MM.1S (cell line): ENCODE results near the gene EPHX1.

Experiments
- DNase-seq: peaks from one replicate; pipeline ENCODE4 v3.0.0-alpha.2; 2015
- H2AFZ ChIP-seq: fragments of 300-600 bp; sonication (generic); 2 replicates; pipeline ENCODE4 v1.6.0; 2016; ENCODE audit warnings: antibody characterized with exemption, low read length
- H3F3A ChIP-seq: fragments of 300-600 bp; sonication (generic); 2 replicates; pipeline ENCODE4 v1.6.1; 2016; ENCODE audit warnings: mild to moderate bottlenecking, antibody characterized with exemption, low read length, moderate library complexity, mixed read lengths; ENCODE audit not compliant: insufficient read depth
- H3K27ac ChIP-seq: fragments of 300-600 bp; sonication (generic); 2 replicates; pipeline ENCODE4 v1.5.1; 2016; ENCODE audit warnings: mild to moderate bottlenecking, low read length
- H3K27me3 ChIP-seq: fragments of 300-600 bp; sonication (generic); replicated peaks from 2 replicates; pipeline ENCODE4 v1.6.0; 2016; ENCODE audit warnings: low read length; ENCODE audit not compliant: insufficient read depth
- H3K36me3 ChIP-seq: fragments of 300-600 bp; sonication (generic); replicated peaks from 2 replicates; pipeline ENCODE4 v1.6.1; 2016; ENCODE audit warnings: mild to moderate bottlenecking, low read length, mixed read lengths; ENCODE audit not compliant: insufficient read depth
- H3K4me1 ChIP-seq: fragments of 300-600 bp; sonication (generic); 2 replicates; pipeline ENCODE4 v1.6.1; 2016; ENCODE audit warnings: low read length, mixed read lengths
- H3K4me2 ChIP-seq: fragments of 300-600 bp; sonication (generic); 2 replicates; pipeline ENCODE4 v1.6.0; 2016; ENCODE audit warnings: low read depth, low read length
- H3K4me3 ChIP-seq: fragments of 300-600 bp; sonication (generic); 2 replicates; pipeline ENCODE4 v1.5.1; 2016; ENCODE audit warnings: low read length, mixed read lengths
- H3K79me2 ChIP-seq: fragments of 300-600 bp; sonication (generic); 2 replicates; pipeline ENCODE4 v1.6.1; 2016; ENCODE audit warnings: mixed run types, low read length, mixed read lengths
- H3K9ac ChIP-seq: fragments of 300-600 bp; sonication (generic); 2 replicates; pipeline ENCODE4 v1.6.1; 2016; ENCODE audit warnings: low read length, mixed read lengths
- H3K9me2 ChIP-seq: fragments of 300-600 bp; sonication (generic); replicated peaks from 2 replicates; pipeline ENCODE4 v1.6.1; 2016; ENCODE audit warnings: mild to moderate bottlenecking, low read length, mixed read lengths; ENCODE audit not compliant: insufficient read depth
- H3K9me3 ChIP-seq: fragments of 300-600 bp; sonication (generic); replicated peaks from 2 replicates; pipeline ENCODE4 v1.6.1; 2016; ENCODE audit warnings: mild to moderate bottlenecking, low read length, mixed read lengths; ENCODE audit not compliant: insufficient read depth
- H4K20me1 ChIP-seq: fragments of 300-600 bp; sonication (generic); 2 replicates; pipeline ENCODE4 v1.6.1; 2016; ENCODE audit warnings: mild to moderate bottlenecking, low read length, moderate library complexity, mixed read lengths; ENCODE audit not compliant: insufficient read depth
- EZH2 ChIP-seq: fragments of 300-600 bp; sonication (generic); optimal IDR thresholded peaks from 2 replicates; pipeline ENCODE3; 2017; ENCODE audit warnings: low read depth, mild to moderate bottlenecking, antibody characterized with exemption, low read length, mixed read lengths
- EZH2phosphoT487 ChIP-seq: fragments of 300-600 bp; sonication (generic); IDR thresholded peaks from 2 replicates; pipeline ENCODE4 v1.6.1; 2018; ENCODE audit warnings: antibody characterized with exemption, low read length
- TF ChIP-seq, protein P1 (sequence below): fragments of 300-600 bp; sonication (generic); IDR thresholded peaks from 2 replicates; pipeline ENCODE4 v1.5.1; 2016; ENCODE audit warnings: antibody characterized with exemption, low read length, mixed read lengths

Gene EPHX1

DNA sequence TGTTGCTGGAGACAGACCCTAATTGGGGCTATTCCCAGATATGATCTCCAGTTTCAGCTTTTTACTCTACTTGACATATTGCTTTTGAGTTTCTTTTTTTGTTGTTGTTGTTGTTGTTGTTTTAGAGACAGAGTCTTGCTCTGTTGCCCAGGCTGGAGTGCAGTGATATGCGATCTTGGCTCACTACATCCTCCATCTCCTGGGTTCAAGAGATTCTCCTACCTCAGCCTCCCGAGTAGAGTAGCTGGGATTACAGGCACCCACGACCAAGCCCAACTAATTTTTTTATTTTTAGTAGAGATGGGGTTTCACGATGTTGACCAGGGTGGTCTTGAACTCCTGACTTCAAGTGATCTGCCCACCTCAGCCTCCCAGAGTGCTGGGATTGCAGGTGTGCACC, 33.6 kb upstream of the EPHX1 start:
- H3K36me3 ChIP-seq, result no peaks in the 10 kb centered on the region; the same call in 1 of the 2 replicates
- H2AFZ ChIP-seq, result no peak overlapping the region
- H3K27me3 ChIP-seq, result no peaks in the 10 kb centered on the region
- no peak overlapping the region for H3K4me3 ChIP-seq
- no peaks in the 10 kb centered on the region for H3K9me3 ChIP-seq
- DNase-seq, result no peak
- TF ChIP-seq EZH2, result no peak
- TF ChIP-seq EZH2phosphoT487, result no peak
- TF ChIP-seq, protein P1, sequence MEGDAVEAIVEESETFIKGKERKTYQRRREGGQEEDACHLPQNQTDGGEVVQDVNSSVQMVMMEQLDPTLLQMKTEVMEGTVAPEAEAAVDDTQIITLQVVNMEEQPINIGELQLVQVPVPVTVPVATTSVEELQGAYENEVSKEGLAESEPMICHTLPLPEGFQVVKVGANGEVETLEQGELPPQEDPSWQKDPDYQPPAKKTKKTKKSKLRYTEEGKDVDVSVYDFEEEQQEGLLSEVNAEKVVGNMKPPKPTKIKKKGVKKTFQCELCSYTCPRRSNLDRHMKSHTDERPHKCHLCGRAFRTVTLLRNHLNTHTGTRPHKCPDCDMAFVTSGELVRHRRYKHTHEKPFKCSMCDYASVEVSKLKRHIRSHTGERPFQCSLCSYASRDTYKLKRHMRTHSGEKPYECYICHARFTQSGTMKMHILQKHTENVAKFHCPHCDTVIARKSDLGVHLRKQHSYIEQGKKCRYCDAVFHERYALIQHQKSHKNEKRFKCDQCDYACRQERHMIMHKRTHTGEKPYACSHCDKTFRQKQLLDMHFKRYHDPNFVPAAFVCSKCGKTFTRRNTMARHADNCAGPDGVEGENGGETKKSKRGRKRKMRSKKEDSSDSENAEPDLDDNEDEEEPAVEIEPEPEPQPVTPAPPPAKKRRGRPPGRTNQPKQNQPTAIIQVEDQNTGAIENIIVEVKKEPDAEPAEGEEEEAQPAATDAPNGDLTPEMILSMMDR, result no peak
- no peaks in the 10 kb centered on the region for H3K9me2 ChIP-seq
- no peak overlapping the region; the same call in 1 of the 2 replicates for H3K4me2 ChIP-seq
- peaks cover 10% of the 10 kb centered on the region for H3F3A ChIP-seq
- peaks cover 10% of the 10 kb centered on the region for H4K20me1 ChIP-seq
- H3K79me2 ChIP-seq, result peaks cover 40% of the 10 kb centered on the region
- no peak overlapping the region for H3K9ac ChIP-seq
- no peak overlapping the region for H3K27ac ChIP-seq
- peaks cover 7% of the 10 kb centered on the region; the same call in 1 of the 2 replicates for H3K4me1 ChIP-seq

DNA sequence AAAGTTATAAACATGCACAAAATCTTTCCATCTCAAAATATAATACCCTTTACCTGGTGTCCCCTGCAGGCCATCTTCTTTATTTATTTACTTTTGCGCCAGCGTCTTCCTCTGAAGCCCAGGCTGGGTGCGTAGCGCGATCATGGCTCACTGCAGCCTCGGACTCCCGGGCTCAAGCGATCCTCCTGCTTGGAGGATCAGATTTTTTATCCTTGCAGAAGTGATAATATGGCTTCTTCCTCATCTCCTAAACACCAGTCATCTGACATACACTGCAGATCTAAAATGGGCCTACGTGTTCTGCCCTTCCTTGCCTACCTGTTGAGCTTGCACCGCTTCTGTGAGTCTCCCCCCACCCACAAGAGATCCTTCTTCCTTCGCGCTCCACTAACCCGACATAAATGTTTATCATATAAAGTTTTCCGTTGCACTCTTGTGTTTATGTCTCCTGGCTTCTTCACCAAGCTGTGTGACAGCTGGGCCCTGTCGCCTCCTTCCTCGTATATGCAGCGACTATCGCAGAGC, 32.8 kb upstream of the EPHX1 start:
- H3K36me3 ChIP-seq, result no peaks in the 10 kb centered on the region; the same call in 1 of the 2 replicates
- no peaks in the 10 kb centered on the region for H3K9me2 ChIP-seq
- no peak for DNase-seq
- H3K9ac ChIP-seq, result peak overlapping the region; percentile 26; the same call in 1 of the 2 replicates
- peak overlapping the region; percentile 71 for H2AFZ ChIP-seq
- peak overlapping the region; percentile 66 for H3K4me2 ChIP-seq
- peaks cover 7% of the 10 kb centered on the region; the same call in 1 of the 2 replicates for H3K4me1 ChIP-seq
- H3K79me2 ChIP-seq, result peaks cover 48% of the 10 kb centered on the region
- peak overlapping the region; percentile 87; the same call in 1 of the 2 replicates for H3K27ac ChIP-seq
- TF ChIP-seq, protein P1, result no peak
- TF ChIP-seq EZH2phosphoT487, result no peak
- TF ChIP-seq EZH2, result no peak
- peak overlapping the region; percentile 90 for H3K4me3 ChIP-seq
- no peaks in the 10 kb centered on the region for H3K9me3 ChIP-seq
- peaks cover 15% of the 10 kb centered on the region for H4K20me1 ChIP-seq
- peaks cover 10% of the 10 kb centered on the region for H3F3A ChIP-seq
- H3K27me3 ChIP-seq, result no peaks in the 10 kb centered on the region

DNA sequence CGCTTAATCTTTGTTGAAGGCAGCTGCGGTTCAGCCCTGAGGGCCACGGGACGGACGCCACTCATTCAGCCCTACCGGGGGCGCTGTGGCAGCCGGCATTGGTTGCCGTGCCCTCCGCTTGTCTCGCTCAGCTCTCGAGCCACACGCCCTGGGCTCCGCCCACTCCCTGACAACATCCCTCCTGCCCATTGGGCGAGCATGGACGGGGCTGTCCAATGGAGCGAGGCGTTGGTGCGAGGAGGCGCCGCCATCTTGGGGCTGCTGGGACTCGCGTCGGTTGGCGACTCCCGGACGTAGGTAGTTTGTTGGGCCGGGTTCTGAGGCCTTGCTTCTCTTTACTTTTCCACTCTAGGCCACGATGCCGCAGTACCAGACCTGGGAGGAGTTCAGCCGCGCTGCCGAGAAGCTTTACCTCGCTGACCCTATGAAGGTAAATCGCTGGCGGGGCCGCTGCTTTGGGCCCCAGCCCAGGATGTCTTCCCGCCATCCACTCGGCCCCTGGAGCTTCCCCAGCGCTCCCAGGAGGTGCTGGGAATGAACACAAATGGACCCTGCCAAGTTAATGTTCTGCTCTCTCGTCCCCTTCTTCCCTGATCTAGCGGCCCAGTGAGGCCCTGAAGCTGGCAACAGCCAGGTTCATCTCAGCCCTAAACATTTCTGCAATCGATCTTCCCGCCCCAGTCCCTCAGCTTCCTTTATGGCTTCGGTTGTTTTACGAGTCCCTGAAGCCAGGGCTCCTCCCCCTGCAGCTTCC, 32.2 kb upstream of the EPHX1 start, which contains the start of gene SRP9:
TSS of gene SRP9 (plus strand) at position 244 of the 754 bp plus-strand sequence. CDS start at position 359, 115 bp downstream.
- Histone ChIP-seq H3K4me3 (peak within 1 kb of the TSS; percentile 90), H3K9me3 (no peaks in the 10 kb centered on the region), H3K4me1 (peaks cover 7% of the 10 kb centered on the region; the same call in 1 of the 2 replicates), H3K27ac (peak within 1 kb of the TSS; percentile 87), H3K4me2 (peak within 1 kb of the TSS; percentile 66), H3K79me2 (peaks cover 55% of the 10 kb centered on the region), H2AFZ (peak within 1 kb of the TSS; percentile 71), H3F3A (peaks cover 10% of the 10 kb centered on the region), H3K27me3 (no peaks in the 10 kb centered on the region), H3K9ac (peak within 1 kb of the TSS; percentile 93), H4K20me1 (peaks cover 18% of the 10 kb centered on the region), H3K9me2 (no peaks in the 10 kb centered on the region), H3K36me3 (no peaks in the 10 kb centered on the region; the same call in 1 of the 2 replicates)
- DNase-seq, result peak; percentile 100
- TF ChIP-seq EZH2, result no peak
- TF ChIP-seq, protein P1, result peak; percentile 98
